HCT116 (cell line): ENCODE results near the gene HMGB3. TPM values are rescaled to one million over a fixed set of nuclear protein-coding genes. Genes with fewer than 3 reads are reported as not detected.

Experiments
- ATAC-seq: fragments of 200-7000 bp; cut with Tn5 transposase; 2 replicates; pipeline ENCODE4 v1.9.1; 2020; ENCODE audit warnings: mild to moderate bottlenecking, moderate library complexity
- BruUV-seq: library from RNA; stranded (reverse); fragments of 400-500 nt; replicated peaks from 2 replicates; lab custom pipeline; 2021; lab: Mats Ljungman, UMichigan
- CTCF ChIA-PET: fragments of 300-600 bp; sonication (Branson Sonifier 250); formaldehyde crosslinking; loops from one replicate; lab custom pipeline; 2021; ENCODE audit warnings: antibody characterized with exemption; lab: Charles Lee
- POLR2A ChIA-PET: fragments of 300-600, 350-600 bp; sonication (Branson Sonifier 250); formaldehyde crosslinking; loops from one replicate; lab custom pipeline; 2021; ENCODE audit warnings: antibody characterized with exemption; lab: Charles Lee
- RAD21 ChIA-PET, 2 experiments: fragments of 300-600 bp; sonication (Branson Sonifier 250); formaldehyde crosslinking; loops; one replicate each; lab custom pipeline; 2023; ENCODE audit warnings: low total read pairs in 2 of 2; ENCODE audit not compliant: uncharacterized antibody in 2 of 2, unreplicated experiment in 2 of 2, low non-redundant PET in 1 of 2; lab: Charles Lee
- DNase-seq: peaks from one replicate; pipeline ENCODE4 v3.0.0-alpha.2; 2010; ENCODE audit warnings: low read depth, low spot score
- H2AFZ ChIP-seq: fragments of 200-600 bp; shearing (Covaris generic), sonication (generic); 2 replicates; pipeline ENCODE4 v1.6.1; 2017; ENCODE audit warnings: low read depth, mixed run types, mixed read lengths, antibody characterized with exemption, low read length; ENCODE audit not compliant: poor library complexity, severe bottlenecking
- H3K27ac ChIP-seq: 2 replicates; pipeline ENCODE4 v1.5.1; 2012; ENCODE audit warnings: low read depth, low read length
- H3K27me3 ChIP-seq: fragments of 200-600 bp; sonication (generic); 2 replicates; pipeline ENCODE4 v1.6.1; 2016; ENCODE audit warnings: mixed run types, low read length, mixed read lengths; ENCODE audit not compliant: insufficient read depth
- H3K36me3 ChIP-seq, 2 experiments: fragments of 200-500 bp in 1 of 2; fragments of 200-600 bp in 1 of 2; sonication (Bioruptor generic) in 1 of 2; sonication (generic) in 1 of 2; 2 replicates each; pipeline versions ENCODE4 v1.5.1 to v1.6.1; 2014 to 2016; ENCODE audit warnings: low read length in 2 of 2, inconsistent platforms in 1 of 2, mixed read lengths in 1 of 2, mixed run types in 1 of 2; ENCODE audit not compliant: insufficient read depth in 2 of 2, control insufficient read depth in 1 of 2
- H3K4me1 ChIP-seq, 2 experiments: fragments of 200-600 bp in 1 of 2; sonication (generic) in 1 of 2; 2 replicates each; pipeline versions ENCODE4 v1.5.1 to v1.6.1; 2012 to 2017; ENCODE audit warnings: low read length in 2 of 2, inconsistent platforms in 1 of 2, mild to moderate bottlenecking in 1 of 2, mixed read lengths in 1 of 2, mixed run types in 1 of 2, moderate library complexity in 1 of 2; ENCODE audit not compliant: insufficient read depth in 2 of 2, control insufficient read depth in 1 of 2
- H3K4me2 ChIP-seq: fragments of 200-600 bp; sonication (generic); 2 replicates; pipeline ENCODE4 v1.6.1; 2017; ENCODE audit warnings: mixed run types, low read length, mixed read lengths
- H3K4me3 ChIP-seq, 2 experiments: fragments of 200-600 bp in 1 of 2; sonication (generic) in 1 of 2; replicated peaks in 1 of 2; 2 replicates each; pipeline ENCODE4 v1.5.1; 2011 to 2016; ENCODE audit warnings: low read length in 2 of 2, control low read depth in 1 of 2, low read depth in 1 of 2, mild to moderate bottlenecking in 1 of 2, mixed read lengths in 1 of 2, mixed run types in 1 of 2
- H3K79me2 ChIP-seq: fragments of 200-600 bp; sonication (generic); 2 replicates; pipeline ENCODE4 v1.6.1; 2017; ENCODE audit warnings: mild to moderate bottlenecking, mixed run types, low read length, moderate library complexity, mixed read lengths; ENCODE audit not compliant: insufficient read depth
- H3K9ac ChIP-seq: fragments of 200-600 bp; sonication (generic); 2 replicates; pipeline ENCODE4 v1.6.1; 2016; ENCODE audit warnings: low read length, mixed read lengths
- H3K9me2 ChIP-seq: fragments of 200-600 bp; sonication (generic), shearing (Covaris generic); 2 replicates; pipeline ENCODE4 v1.6.1; 2017; ENCODE audit warnings: mixed run types, mild to moderate bottlenecking, moderate library complexity; ENCODE audit not compliant: insufficient read depth
- H3K9me3 ChIP-seq, 2 experiments: fragments of 200-500 bp in 1 of 2; fragments of 200-600 bp in 1 of 2; sonication (Bioruptor generic) in 1 of 2; sonication (generic) in 1 of 2; 2 replicates each; pipeline ENCODE4 v1.6.1; 2014 to 2017; ENCODE audit warnings: low read length in 2 of 2, mixed read lengths in 2 of 2, inconsistent platforms in 1 of 2, low read depth in 1 of 2, mild to moderate bottlenecking in 1 of 2, mixed run types in 1 of 2, moderate library complexity in 1 of 2; ENCODE audit not compliant: control insufficient read depth in 1 of 2, insufficient read depth in 1 of 2
- H4K20me1 ChIP-seq: fragments of 200-600 bp; sonication (generic), shearing (Covaris generic); 2 replicates; pipeline ENCODE4 v1.6.1; 2017; ENCODE audit warnings: mixed run types, mild to moderate bottlenecking, moderate library complexity; ENCODE audit not compliant: insufficient read depth
- ATF3 ChIP-seq: IDR thresholded peaks from 2 replicates; pipeline ENCODE4 v1.6.1; 2012
- CBX3 ChIP-seq: IDR thresholded peaks from 2 replicates; pipeline ENCODE4 v1.6.1; 2012; ENCODE audit warnings: low read depth
- CEBPB ChIP-seq: IDR thresholded peaks from 2 replicates; pipeline ENCODE4 v1.6.1; 2012; ENCODE audit warnings: low read depth
- EGR1 ChIP-seq: IDR thresholded peaks from 2 replicates; pipeline ENCODE4 v1.6.1; 2012; ENCODE audit warnings: low read depth
- FOSL1 ChIP-seq: IDR thresholded peaks from 2 replicates; pipeline ENCODE4 v1.6.1; 2012; ENCODE audit warnings: low read depth
- MAX ChIP-seq: IDR thresholded peaks from 2 replicates; pipeline ENCODE4 v1.6.1; 2012
- POLR2AphosphoS5 ChIP-seq: IDR thresholded peaks from 2 replicates; pipeline ENCODE4 v1.6.1; 2011; ENCODE audit warnings: mild to moderate bottlenecking, low read depth, low read length, moderate library complexity
- RAD21 ChIP-seq: IDR thresholded peaks from 2 replicates; pipeline ENCODE4 v1.6.1; 2012; ENCODE audit warnings: low read depth, mild to moderate bottlenecking
- REST ChIP-seq: IDR thresholded peaks from 2 replicates; pipeline ENCODE4 v1.6.1; 2012; ENCODE audit warnings: low read depth
- SP1 ChIP-seq: IDR thresholded peaks from 2 replicates; pipeline ENCODE4 v1.6.1; 2012; ENCODE audit warnings: low read depth
- SRF ChIP-seq: IDR thresholded peaks from 2 replicates; pipeline ENCODE4 v1.6.1; 2012; ENCODE audit warnings: low read depth
- ZFX ChIP-seq: fragments of 450-650 bp; IDR thresholded peaks from 2 replicates; pipeline ENCODE4 v1.6.1; 2017
- ZNF274 ChIP-seq: fragments of 200-500 bp; sonication (Bioruptor generic); IDR thresholded peaks from 2 replicates; pipeline ENCODE4 v1.6.1; 2014; ENCODE audit warnings: mild to moderate bottlenecking, low read depth, low read length, inconsistent platforms
- intact Hi-C: fragments of 100-400 bp; cut with micrococcal nuclease; formaldehyde crosslinking; loops from 2 replicates; pipeline ENCODE4 v1.10.0; 2022
- total RNA-seq: library from RNA; stranded (reverse); gene quantifications from one replicate; pipeline ENCODE4 v1.2.1, GENCODE V29; 2021; ENCODE audit not compliant: unreplicated experiment

The HMGB3 gene
- total RNA-seq, 1 experiment from 2014 or later: 116 TPM

- Histone ChIP-seq H4K20me1 (no peaks in the 10 kb centered on the region), H3K9me3 (no peaks in the 10 kb centered on the region), H3K4me2 (no peak overlapping the region), H3K79me2 (no peaks in the 10 kb centered on the region), H3K27ac (no peak overlapping the region), H2AFZ (no peak overlapping the region), H3K27me3 (no peaks in the 10 kb centered on the region), H3K4me1 (no peaks in the 10 kb centered on the region), H3K9me2 (no peaks in the 10 kb centered on the region), H3K36me3 (no peaks in the 10 kb centered on the region), H3K9ac (no peak overlapping the region), H3K4me3 (no peak overlapping the region)
- ChIA-PET CTCF (no interaction called here), RAD21 (no interaction called here), POLR2A (no interaction called here)
- intact Hi-C loops: no loop called here
- no peak for TF ChIP-seq CBX3
- TF ChIP-seq ATF3: no peak
- TF ChIP-seq REST: no peak
- no peak for TF ChIP-seq EGR1
- TF ChIP-seq ZFX: no peak
- TF ChIP-seq SRF: no peak
- TF ChIP-seq CEBPB: no peak
- TF ChIP-seq RAD21: no peak
- no peak for TF ChIP-seq POLR2AphosphoS5
- no peak for TF ChIP-seq FOSL1
- no peak for TF ChIP-seq MAX
- no peak for TF ChIP-seq ZNF274
- no peak for TF ChIP-seq SP1
- no TSS peak for BruUV-seq
- ATAC-seq (no peak), DNase-seq (no peak)
Observed at GRCh38 chrX:151015684-151016083, 32.5 kb downstream of the HMGB3 start.
